ENCODE measurements around the gene FLAD1. TPM values are rescaled to one million over a fixed set of nuclear protein-coding genes. Genes with fewer than 3 reads are reported as not detected.

FLAD1 gene
- total RNA-seq, 1 donor = 20.6 TPM

DNA sequence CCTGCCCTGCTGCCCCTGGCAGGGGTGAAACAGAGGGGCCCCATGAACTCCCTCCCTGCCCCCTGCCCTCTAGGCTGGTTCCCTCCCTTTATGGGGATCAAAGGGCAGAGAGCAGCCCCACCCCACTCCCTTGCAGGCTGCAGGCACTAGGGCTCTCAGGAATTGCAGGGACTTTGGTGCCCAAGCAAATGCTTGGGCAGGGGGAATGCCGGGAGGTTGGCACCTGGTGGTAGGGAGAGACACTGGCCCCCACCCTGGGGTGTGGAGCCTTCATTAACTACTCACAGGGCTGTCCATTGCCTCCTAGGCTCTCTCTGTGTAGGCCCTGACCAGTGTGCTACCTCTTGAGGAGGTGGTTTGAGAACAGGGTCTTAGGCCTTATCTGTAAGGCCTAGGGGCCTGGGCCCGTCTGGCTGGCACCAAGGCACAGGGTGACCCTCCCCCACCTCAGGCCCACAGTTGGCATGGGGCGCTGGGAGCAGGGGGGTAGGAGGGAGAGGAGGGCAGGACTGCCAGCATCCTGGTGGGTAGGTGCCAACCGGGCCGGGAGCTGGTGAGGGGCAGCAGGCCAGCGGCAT is 24.2 kb downstream of the FLAD1 start:
- H3K36me3 ChIP-seq (ENCODE audit: insufficient read depth, low read length) = no peaks in the 10 kb centered on the region
- no peaks in the 10 kb centered on the region for H3K27me3 ChIP-seq (ENCODE audit: insufficient read depth, low read length)
- peaks cover 25% of the 10 kb centered on the region for H3K4me1 ChIP-seq (ENCODE audit: insufficient read depth, low read length)
- no peak overlapping the region for H3K4me3 ChIP-seq (ENCODE audit: insufficient read depth, low read length)
- H3K79me2 ChIP-seq (ENCODE audit: insufficient read depth, low read length) = peaks cover 89% of the 10 kb centered on the region
- no peak overlapping the region for H3K4me2 ChIP-seq (ENCODE audit: insufficient read depth, low read length)
- no peaks in the 10 kb centered on the region for H3K9me3 ChIP-seq (ENCODE audit: low read depth, low read length)
- DNase-seq (ENCODE audit: insufficient read length, low spot score, missing footprints) = peak; percentile 8
- peaks cover 33% of the 10 kb centered on the region for H4K20me1 ChIP-seq (ENCODE audit: insufficient read depth, low read length)
- TF ChIP-seq CTCF (IDR thresholded peaks at IDR 0.05; ENCODE audit: extremely low read depth, low read depth, low read length) = no peak
- no peak overlapping the region for H2AFZ ChIP-seq (ENCODE audit: low read length)
- H3K27ac ChIP-seq (ENCODE audit: low read depth, low read length) = no peak overlapping the region

DNA sequence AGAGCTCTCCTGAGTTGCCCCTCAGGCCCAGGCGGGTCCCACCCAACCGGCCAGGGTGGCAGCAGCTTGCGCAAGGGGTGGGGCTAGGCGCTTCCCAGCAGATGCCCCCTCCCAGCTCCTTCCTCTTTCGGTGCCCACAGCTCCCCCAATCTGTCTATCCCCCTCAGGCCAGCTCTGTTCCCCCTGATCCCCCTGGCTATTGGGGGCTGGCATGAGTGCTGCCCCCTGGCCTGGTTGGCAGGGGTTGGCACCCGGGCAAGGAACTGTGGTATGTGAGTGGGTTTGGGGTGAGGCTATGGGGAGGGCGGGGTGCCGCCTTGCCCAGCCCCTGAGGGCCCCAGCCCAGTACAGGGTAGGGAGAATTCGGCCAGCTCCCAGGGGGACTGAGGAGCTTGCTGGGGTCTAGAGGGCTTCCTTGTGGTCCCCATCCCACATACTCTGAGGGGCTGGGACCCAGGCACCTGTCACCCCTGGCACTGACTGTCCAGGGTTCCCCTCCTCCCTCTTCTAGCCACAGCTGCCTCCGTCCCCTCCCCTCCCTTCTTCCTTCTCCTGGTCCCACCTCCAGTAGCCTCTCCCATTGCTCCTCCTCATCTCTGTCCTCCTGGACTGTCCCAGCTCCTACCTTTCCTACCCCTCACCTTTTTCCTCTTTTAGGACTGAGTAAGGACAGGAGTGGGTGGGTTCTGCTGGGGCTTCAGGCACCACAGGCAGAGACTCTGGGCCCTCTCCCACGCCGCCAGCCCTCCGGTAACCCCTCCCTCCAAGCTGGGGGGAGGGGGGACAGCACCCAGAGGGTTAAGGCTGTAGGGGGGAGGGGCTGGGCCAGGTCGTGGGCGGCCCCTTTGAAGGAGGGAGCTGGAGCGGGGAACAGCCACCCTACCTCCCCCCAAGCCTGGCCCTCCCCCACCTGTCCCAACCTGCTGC is 25.1 kb downstream of the FLAD1 start:
- Histone ChIP-seq H3K27me3 (ENCODE audit: insufficient read depth, low read length) (no peaks in the 10 kb centered on the region), H3K4me1 (ENCODE audit: insufficient read depth, low read length) (peaks cover 25% of the 10 kb centered on the region), H3K4me2 (ENCODE audit: insufficient read depth, low read length) (no peak overlapping the region), H2AFZ (ENCODE audit: low read length) (no peak overlapping the region), H3K9me3 (ENCODE audit: low read depth, low read length) (no peaks in the 10 kb centered on the region), H3K36me3 (ENCODE audit: insufficient read depth, low read length) (no peaks in the 10 kb centered on the region), H3K4me3 (ENCODE audit: insufficient read depth, low read length) (no peak overlapping the region), H4K20me1 (ENCODE audit: insufficient read depth, low read length) (peaks cover 39% of the 10 kb centered on the region), H3K79me2 (ENCODE audit: insufficient read depth, low read length) (peaks cover 91% of the 10 kb centered on the region), H3K27ac (ENCODE audit: low read depth, low read length) (no peak overlapping the region)
- no peak for TF ChIP-seq CTCF (IDR thresholded peaks at IDR 0.05; ENCODE audit: extremely low read depth, low read depth, low read length)
- DNase-seq (ENCODE audit: insufficient read length, low spot score, missing footprints) = peak; percentile 81

DNA sequence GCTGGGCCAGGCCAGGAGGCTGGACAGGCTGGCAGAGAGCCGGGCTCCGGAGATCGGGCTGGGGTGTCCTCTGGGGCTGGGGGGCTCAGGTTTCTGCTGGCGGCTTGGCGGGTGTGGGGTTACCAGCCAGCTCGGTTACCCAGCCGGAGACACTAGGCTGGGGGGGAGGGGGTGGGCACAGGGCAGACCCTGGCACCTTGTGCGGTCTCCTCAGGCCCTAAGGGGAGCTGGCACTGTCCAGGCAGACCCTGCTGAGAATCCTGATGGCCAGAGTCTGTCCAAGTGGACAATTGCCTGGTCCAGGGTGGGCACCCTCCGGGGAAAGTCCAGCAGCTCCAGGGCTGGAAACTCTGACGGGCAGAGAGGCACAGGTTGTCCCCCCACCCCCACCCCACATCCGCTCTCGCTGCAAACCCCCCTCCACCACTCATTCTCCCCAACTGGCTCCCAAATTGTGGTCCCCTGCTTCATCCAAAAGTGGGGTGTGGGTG is 26.1 kb downstream of the FLAD1 start:
- no peak for TF ChIP-seq CTCF (IDR thresholded peaks at IDR 0.05; ENCODE audit: extremely low read depth, low read depth, low read length)
- peaks cover 45% of the 10 kb centered on the region for H4K20me1 ChIP-seq (ENCODE audit: insufficient read depth, low read length)
- H3K79me2 ChIP-seq (ENCODE audit: insufficient read depth, low read length) = peaks cover 82% of the 10 kb centered on the region
- no peak overlapping the region for H3K27ac ChIP-seq (ENCODE audit: low read depth, low read length)
- H3K27me3 ChIP-seq (ENCODE audit: insufficient read depth, low read length) = no peaks in the 10 kb centered on the region
- H2AFZ ChIP-seq (ENCODE audit: low read length) = no peak overlapping the region
- H3K4me2 ChIP-seq (ENCODE audit: insufficient read depth, low read length) = no peak overlapping the region
- peaks cover 3% of the 10 kb centered on the region for H3K36me3 ChIP-seq (ENCODE audit: insufficient read depth, low read length)
- no peak overlapping the region for H3K4me3 ChIP-seq (ENCODE audit: insufficient read depth, low read length)
- peaks cover 22% of the 10 kb centered on the region for H3K4me1 ChIP-seq (ENCODE audit: insufficient read depth, low read length)
- peak; percentile 62 for DNase-seq (ENCODE audit: insufficient read length, low spot score, missing footprints)
- H3K9me3 ChIP-seq (ENCODE audit: low read depth, low read length) = no peaks in the 10 kb centered on the region

DNA sequence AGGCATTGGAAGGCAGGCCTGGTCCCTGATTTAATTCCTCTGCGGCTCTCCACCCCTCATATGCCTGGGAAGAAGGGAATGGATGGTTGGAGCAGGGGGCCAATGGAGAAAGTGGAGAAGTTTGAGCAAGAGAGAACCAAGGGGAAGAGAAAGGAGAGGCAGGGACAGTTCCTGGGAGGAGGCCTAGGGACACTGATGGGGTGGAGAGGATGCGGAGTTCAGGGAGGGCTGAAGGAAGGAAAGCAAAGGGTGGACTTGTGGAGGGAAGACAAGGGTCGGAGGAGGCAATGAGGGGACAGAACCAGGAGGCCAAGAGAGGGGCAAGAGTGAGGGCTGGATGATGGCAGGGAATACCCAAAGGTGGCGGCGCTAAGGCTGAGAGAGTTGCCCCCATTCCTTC is 26.6 kb downstream of the FLAD1 start:
- H2AFZ ChIP-seq (ENCODE audit: low read length) = no peak overlapping the region
- no peak overlapping the region for H3K4me3 ChIP-seq (ENCODE audit: insufficient read depth, low read length)
- H3K27me3 ChIP-seq (ENCODE audit: insufficient read depth, low read length) = no peaks in the 10 kb centered on the region
- H4K20me1 ChIP-seq (ENCODE audit: insufficient read depth, low read length) = peaks cover 43% of the 10 kb centered on the region
- peaks cover 78% of the 10 kb centered on the region for H3K79me2 ChIP-seq (ENCODE audit: insufficient read depth, low read length)
- TF ChIP-seq CTCF (IDR thresholded peaks at IDR 0.05; ENCODE audit: extremely low read depth, low read depth, low read length) = no peak
- DNase-seq (ENCODE audit: insufficient read length, low spot score, missing footprints) = no peak
- no peak overlapping the region for H3K4me2 ChIP-seq (ENCODE audit: insufficient read depth, low read length)
- no peaks in the 10 kb centered on the region for H3K9me3 ChIP-seq (ENCODE audit: low read depth, low read length)
- peaks cover 7% of the 10 kb centered on the region for H3K36me3 ChIP-seq (ENCODE audit: insufficient read depth, low read length)
- H3K27ac ChIP-seq (ENCODE audit: low read depth, low read length) = no peak overlapping the region
- peaks cover 17% of the 10 kb centered on the region for H3K4me1 ChIP-seq (ENCODE audit: insufficient read depth, low read length)
